ENCODE data around the gene DGKI. TPM values are rescaled to one million over a fixed set of nuclear protein-coding genes. Genes with fewer than 3 reads are reported as not detected.

DGKI gene
- total and polyA plus RNA-seq, 2 of the 13 experiments (the other 11 are each of a cell fraction or from before 2014, with no cell fraction given): 0.09 to 0.17 TPM

DNA sequence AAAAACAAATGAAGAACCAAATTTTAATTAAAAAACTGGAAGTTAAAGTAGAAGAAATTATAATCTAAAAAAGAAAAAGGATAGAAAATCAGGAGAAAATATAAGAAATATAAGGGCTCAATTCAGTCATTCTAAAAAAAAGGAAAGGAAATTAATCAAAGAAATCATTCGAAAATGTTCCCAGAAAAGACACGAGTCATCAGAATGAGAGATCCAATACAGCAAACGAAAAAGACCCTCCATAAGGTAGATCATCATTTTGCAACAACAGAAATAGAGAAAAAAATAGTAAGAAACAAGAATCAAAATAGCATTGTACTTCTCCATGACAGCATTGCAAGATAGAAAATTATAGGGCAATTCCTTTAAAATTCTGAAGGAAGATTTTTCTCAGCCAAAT, 22.5 kb upstream of the DGKI start:
- ChIA-PET POLR2A (no interaction called here), CTCF (ENCODE audit: low intra/inter-chr PET ratio, low total read pairs) (no interaction called here)
- Histone ChIP-seq H3K27me3 (ENCODE audit: control insufficient read depth in 1 of 2, insufficient read depth in 2 of 2, low read length in 2 of 2) (no peaks in the 10 kb centered on the region), H3K4me2 (ENCODE audit: low read depth, low read length) (no peak overlapping the region), H3K4me3 (replicated peaks in 1 of 3; ENCODE audit: insufficient read depth in 1 of 3, low read depth in 2 of 3, low read length in 3 of 3) (no peak overlapping the region), H2AFZ (ENCODE audit: low read length) (no peak overlapping the region), H3K36me3 (replicated peaks in 1 of 2; ENCODE audit: control insufficient read depth in 1 of 2, insufficient read depth in 2 of 2, low read length in 2 of 2) (peaks cover 6 to 18% of the 10 kb centered on the region in 2 experiments), H3K79me2 (ENCODE audit: insufficient read depth, low read length) (no peaks in the 10 kb centered on the region), H3K9me3 (ENCODE audit: low read length) (peaks cover 11% of the 10 kb centered on the region), H3K27ac (ENCODE audit: extremely low read length, insufficient read depth, low read length) (no peak overlapping the region), H3K9ac (ENCODE audit: insufficient read depth, low read depth, low read length) (no peak overlapping the region), H3K4me1 (ENCODE audit: insufficient read depth, low read length) (no peaks in the 10 kb centered on the region), H4K20me1 (ENCODE audit: insufficient read depth, low read length) (no peaks in the 10 kb centered on the region)
- 96% methylated on average over 3 of the region's 3 CpGs for WGBS (ENCODE audit: low lambda C conversion rate)
- BruUV-seq (replicated peaks): no TSS peak
- TF ChIP-seq MAFK (conservative IDR thresholded peaks at IDR 0.05 in 1 of 2, IDR thresholded peaks at IDR 0.05 in 1 of 2; ENCODE audit: low read length in 2 of 2) (peak; percentile 66 to 79), MAFF (IDR thresholded peaks at IDR 0.05; ENCODE audit: low read depth, low read length) (peak; percentile 67)
- TF ChIP-seq, protein P1, sequence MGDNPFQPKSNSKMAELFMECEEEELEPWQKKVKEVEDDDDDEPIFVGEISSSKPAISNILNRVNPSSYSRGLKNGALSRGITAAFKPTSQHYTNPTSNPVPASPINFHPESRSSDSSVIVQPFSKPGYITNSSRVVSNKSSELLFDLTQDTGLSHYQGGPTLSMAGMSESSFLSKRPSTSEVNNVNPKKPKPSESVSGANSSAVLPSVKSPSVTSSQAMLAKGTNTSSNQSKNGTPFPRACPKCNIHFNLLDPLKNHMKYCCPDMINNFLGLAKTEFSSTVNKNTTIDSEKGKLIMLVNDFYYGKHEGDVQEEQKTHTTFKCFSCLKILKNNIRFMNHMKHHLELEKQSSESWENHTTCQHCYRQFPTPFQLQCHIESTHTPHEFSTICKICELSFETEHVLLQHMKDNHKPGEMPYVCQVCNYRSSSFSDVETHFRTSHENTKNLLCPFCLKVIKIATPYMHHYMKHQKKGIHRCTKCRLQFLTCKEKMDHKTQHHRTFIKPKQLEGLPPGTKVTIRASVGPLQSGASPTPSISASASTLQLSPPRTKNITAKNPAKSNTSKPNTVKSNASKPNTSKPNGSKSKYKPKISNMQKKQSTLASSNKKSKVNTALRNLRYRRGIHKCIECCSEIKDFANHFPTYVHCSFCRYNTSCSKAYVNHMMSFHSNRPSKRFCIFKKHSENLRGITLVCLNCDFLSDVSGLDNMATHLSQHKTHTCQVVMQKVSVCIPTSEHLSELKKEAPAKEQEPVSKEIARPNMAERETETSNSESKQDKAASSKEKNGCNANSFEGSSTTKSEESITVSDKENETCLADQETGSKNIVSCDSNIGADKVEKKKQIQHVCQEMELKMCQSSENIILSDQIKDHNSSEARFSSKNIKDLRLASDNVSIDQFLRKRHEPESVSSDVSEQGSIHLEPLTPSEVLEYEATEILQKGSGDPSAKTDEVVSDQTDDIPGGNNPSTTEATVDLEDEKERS (CRISPR knock-in tag; IDR thresholded peaks at IDR 0.05): no peak
- TF ChIP-seq, protein P2, sequence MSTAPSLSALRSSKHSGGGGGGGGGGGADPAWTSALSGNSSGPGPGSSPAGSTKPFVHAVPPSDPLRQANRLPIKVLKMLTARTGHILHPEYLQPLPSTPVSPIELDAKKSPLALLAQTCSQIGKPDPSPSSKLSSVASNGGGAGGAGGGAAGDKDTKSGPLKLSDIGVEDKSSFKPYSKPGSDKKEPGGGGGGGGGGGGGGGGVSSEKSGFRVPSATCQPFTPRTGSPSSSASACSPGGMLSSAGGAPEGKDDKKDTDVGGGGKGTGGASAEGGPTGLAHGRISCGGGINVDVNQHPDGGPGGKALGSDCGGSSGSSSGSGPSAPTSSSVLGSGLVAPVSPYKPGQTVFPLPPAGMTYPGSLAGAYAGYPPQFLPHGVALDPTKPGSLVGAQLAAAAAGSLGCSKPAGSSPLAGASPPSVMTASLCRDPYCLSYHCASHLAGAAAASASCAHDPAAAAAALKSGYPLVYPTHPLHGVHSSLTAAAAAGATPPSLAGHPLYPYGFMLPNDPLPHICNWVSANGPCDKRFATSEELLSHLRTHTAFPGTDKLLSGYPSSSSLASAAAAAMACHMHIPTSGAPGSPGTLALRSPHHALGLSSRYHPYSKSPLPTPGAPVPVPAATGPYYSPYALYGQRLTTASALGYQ (CRISPR knock-in tag; IDR thresholded peaks at IDR 0.05): no peak
- TF ChIP-seq, protein P3, sequence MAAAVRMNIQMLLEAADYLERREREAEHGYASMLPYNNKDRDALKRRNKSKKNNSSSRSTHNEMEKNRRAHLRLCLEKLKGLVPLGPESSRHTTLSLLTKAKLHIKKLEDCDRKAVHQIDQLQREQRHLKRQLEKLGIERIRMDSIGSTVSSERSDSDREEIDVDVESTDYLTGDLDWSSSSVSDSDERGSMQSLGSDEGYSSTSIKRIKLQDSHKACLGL (CRISPR knock-in tag; IDR thresholded peaks at IDR 0.05): no peak
- DNase-seq (ENCODE audit: low spot score) (no peak), FAIRE-seq (no peak), ATAC-seq (no peak)
- intact Hi-C loops (cut with micrococcal nuclease; ENCODE audit: unreplicated experiment) (no loop called here), in situ Hi-C loops (cut with HindIII; ENCODE audit: extremely low pct_ligation_motif_present, low pct_unique_long_range_greater_than_20kb) (no loop called here)
